Fibroblast of the aortic adventitia (primary cell): ENCODE data around the gene COPS2. TPM values are rescaled to one million over a fixed set of nuclear protein-coding genes. Genes with fewer than 3 reads are reported as not detected.

Experiments
- DNase-seq: peaks from one replicate; pipeline ENCODE4 v3.0.0-alpha.2; 2010; ENCODE audit warnings: low read depth
- H3K4me3 ChIP-seq: 2 replicates; pipeline ENCODE4 v1.5.1; 2011; ENCODE audit warnings: low read depth, mild to moderate bottlenecking, control low read depth, low read length, moderate library complexity
- CTCF ChIP-seq: IDR thresholded peaks from 2 replicates; pipeline ENCODE4 v1.5.1; 2011; ENCODE audit warnings: mild to moderate bottlenecking, low read length, control low read depth, inconsistent platforms; ENCODE audit not compliant: insufficient read depth
- total RNA-seq: library from RNA; depleted of rRNA; stranded (reverse); fragments of >200 nt; gene quantifications from 2 replicates; pipeline ENCODE4 v1.2.3, GENCODE V29; 2012; ENCODE audit warnings: low replicate concordance

Gene COPS2
- total RNA-seq, 1 donor, result 116 TPM

GRCh38 chr15:49094923-49095322 lies 60.5 kb downstream of the COPS2 start:
- TF ChIP-seq CTCF, result no peak

GRCh38 chr15:49093252-49094105 lies 61.9 kb downstream of the COPS2 start:
- H3K4me3 ChIP-seq, result no peak overlapping the region
- DNase-seq, result no peak
- TF ChIP-seq CTCF, result no peak

More at GRCh38 chr15:49094923-49095322, 60.5 kb downstream of the COPS2 start:
- no peak for DNase-seq
- no peak overlapping the region for H3K4me3 ChIP-seq

GRCh38 chr15:49088996-49089395 lies 66.4 kb downstream of the COPS2 start:
- TF ChIP-seq CTCF, result no peak
- no peak for DNase-seq
- no peak overlapping the region for H3K4me3 ChIP-seq

- TF ChIP-seq CTCF, result no peak
- no peak for DNase-seq
- H3K4me3 ChIP-seq, result no peak overlapping the region
These were observed 69.5 kb downstream of the COPS2 start for GRCh38 chr15:49085696-49086459.

GRCh38 chr15:49084285-49084570 lies 71.2 kb downstream of the COPS2 start:
- DNase-seq, result no peak
- H3K4me3 ChIP-seq, result no peak overlapping the region
- TF ChIP-seq CTCF, result no peak

GRCh38 chr15:49083401-49084284 lies 71.8 kb downstream of the COPS2 start:
- H3K4me3 ChIP-seq, result no peak overlapping the region
- peak; percentile 45 for DNase-seq
- TF ChIP-seq CTCF, result no peak
